Measurements from ENCODE around the gene SLC25A29.

DNA sequence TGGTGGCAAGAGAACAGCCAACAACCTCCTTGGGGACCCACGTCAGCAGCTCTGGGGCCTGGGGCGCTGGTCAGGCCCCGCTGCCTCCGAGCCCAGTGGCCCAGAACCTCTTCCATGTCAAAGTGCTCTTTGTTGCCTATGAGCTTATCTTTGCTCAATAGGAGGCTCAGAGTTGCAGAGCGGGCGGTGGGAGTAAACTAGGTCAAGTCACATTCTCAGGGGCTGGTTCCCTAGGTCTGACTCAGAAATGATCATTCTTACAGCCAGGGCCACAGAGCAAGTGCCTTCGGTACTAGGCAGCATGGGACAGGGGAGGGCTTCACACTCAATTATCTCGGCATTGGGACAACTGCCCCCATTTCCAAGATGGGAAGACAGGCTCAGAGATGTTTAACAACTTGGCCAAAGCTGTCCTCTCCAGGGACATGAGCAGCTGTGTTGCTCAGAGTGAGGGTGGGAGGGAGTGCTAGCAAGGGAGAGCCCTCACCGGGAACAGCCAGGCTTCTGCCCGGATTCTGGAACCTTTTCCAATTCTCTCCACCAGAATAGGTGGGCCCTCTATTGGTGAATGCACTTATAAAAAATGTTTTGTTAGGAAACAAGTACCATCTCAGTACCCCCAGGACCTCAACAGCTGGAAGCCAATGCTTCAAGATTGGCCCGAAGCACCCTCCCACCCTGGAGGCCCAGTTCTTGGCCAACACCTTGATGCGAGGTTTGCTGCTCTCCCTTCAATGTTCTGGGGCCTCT, 11.9 kb downstream of the SLC25A29 start:
- TF ChIP-seq, protein P1, sequence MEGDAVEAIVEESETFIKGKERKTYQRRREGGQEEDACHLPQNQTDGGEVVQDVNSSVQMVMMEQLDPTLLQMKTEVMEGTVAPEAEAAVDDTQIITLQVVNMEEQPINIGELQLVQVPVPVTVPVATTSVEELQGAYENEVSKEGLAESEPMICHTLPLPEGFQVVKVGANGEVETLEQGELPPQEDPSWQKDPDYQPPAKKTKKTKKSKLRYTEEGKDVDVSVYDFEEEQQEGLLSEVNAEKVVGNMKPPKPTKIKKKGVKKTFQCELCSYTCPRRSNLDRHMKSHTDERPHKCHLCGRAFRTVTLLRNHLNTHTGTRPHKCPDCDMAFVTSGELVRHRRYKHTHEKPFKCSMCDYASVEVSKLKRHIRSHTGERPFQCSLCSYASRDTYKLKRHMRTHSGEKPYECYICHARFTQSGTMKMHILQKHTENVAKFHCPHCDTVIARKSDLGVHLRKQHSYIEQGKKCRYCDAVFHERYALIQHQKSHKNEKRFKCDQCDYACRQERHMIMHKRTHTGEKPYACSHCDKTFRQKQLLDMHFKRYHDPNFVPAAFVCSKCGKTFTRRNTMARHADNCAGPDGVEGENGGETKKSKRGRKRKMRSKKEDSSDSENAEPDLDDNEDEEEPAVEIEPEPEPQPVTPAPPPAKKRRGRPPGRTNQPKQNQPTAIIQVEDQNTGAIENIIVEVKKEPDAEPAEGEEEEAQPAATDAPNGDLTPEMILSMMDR (IDR thresholded peaks at IDR 0.05) = no peak
- TF ChIP-seq POLR2A (IDR thresholded peaks at IDR 0.05) (no peak), EP300 (IDR thresholded peaks at IDR 0.05) (no peak), POLR2AphosphoS5 (IDR thresholded peaks at IDR 0.05) (no peak)

Measured in gastroesophageal sphincter (tissue), 3 donors.